HG03520 (cell line): ENCODE measurements around the gene ZNF227.
"Not testable (repeated sequence)": the region's sequence is repeated elsewhere in the genome, so short reads cannot be mapped to it uniquely, and the experiment has no call there.

Experiments used
- ATAC-seq: cut with Tn5 transposase; IDR thresholded peaks from one replicate; pipeline ENCODE4 v1.9.1; 2021; ENCODE audit warnings: mild to moderate bottlenecking, moderate library complexity; ENCODE audit not compliant: unreplicated experiment

Gene ZNF227

GRCh38 chr19:44236384-44236783 lies 24.1 kb downstream of the ZNF227 start:
- no peak for ATAC-seq

GRCh38 chr19:44252332-44252731 lies 40.0 kb downstream of the ZNF227 start:
- not testable (repeated sequence) for ATAC-seq

- ATAC-seq, result not testable (repeated sequence)
Observed at GRCh38 chr19:44253392-44253791, 41.1 kb downstream of the ZNF227 start.

DNA sequence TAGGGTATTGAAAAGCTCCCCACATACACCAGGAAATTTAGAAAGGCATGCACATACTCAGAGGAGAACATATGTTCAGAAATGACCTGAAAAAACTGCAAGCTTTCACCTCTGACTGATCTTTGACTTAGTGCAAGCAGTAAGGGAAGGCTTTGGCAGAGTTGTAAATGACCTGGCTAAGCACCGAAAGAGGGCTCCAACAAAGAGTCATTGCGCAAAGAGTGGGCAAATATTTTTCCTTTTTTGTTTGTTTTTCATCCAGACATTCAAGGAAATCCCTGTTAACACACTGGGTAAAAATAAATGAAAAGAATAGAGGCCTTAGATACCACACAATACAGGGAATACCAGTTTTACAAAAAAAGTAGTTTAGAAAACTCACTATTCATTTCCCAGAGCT lies 42.2 kb downstream of the ZNF227 start:
- no peak for ATAC-seq

- no peak for ATAC-seq
Observed at GRCh38 chr19:44255705-44256411, 43.5 kb downstream of the ZNF227 start.

DNA sequence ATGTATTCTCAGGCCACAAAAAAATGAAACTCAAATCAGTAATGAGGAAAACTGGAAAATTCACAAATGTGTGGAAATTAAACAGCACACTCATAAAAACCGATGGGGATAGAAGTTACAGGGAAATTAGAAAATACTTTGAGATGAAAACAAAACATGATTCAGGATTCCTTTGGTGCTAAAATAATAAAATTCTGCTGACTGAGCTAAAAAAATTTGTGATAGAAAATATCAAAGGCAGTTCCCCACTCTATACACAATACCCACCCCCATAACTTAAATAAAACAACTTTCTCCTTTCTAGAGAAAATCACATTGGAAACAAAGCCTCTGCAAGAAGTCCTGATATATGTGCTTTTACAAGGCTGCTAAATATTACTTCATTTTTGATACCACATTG lies 45.8 kb downstream of the ZNF227 start:
- ATAC-seq, result no peak

GRCh38 chr19:44258835-44259413 lies 46.6 kb downstream of the ZNF227 start:
- ATAC-seq, result no peak

GRCh38 chr19:44260343-44260681 lies 48.0 kb downstream of the ZNF227 start:
- ATAC-seq, result no peak

DNA sequence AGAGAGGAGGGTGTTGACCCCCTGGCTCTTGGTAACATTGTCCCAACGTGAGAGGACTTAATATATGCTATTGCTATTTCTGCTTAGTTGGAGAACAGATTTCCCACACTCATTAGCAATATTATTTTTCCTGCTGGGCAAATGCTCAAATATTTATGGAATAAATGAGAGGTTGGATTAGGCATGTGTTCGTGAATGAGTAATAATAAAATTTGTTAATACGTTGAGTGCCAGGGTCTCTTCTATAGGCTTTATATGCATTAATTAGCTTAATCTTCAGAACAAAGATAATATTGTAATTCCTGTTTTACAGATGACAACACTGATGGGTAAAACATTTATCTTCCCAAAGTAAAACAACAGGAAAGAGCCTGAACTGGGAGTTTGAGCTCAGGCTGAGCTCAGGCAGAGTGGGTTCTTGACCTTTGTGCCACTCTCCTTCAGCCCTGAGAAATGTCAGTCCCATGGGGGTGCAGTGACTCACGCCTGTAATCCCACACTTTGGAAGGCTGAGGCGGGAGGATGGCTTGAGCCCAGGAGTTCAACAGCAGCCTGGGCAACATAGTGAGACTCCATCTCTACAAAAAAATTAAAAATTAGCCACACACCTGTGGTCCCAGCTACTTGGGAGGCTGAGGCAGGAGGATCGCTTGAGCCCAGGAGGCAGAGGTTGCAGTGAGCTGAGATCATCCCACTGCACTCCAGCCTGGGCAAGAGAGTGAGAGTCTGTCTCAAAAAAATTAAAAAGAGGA lies 48.5 kb downstream of the ZNF227 start:
- ATAC-seq, result no peak

GRCh38 chr19:44277331-44277730 lies 65.0 kb downstream of the ZNF227 start:
- ATAC-seq, result no peak

- ATAC-seq, result no peak
Observed at GRCh38 chr19:44278181-44278690, 65.9 kb downstream of the ZNF227 start.

DNA sequence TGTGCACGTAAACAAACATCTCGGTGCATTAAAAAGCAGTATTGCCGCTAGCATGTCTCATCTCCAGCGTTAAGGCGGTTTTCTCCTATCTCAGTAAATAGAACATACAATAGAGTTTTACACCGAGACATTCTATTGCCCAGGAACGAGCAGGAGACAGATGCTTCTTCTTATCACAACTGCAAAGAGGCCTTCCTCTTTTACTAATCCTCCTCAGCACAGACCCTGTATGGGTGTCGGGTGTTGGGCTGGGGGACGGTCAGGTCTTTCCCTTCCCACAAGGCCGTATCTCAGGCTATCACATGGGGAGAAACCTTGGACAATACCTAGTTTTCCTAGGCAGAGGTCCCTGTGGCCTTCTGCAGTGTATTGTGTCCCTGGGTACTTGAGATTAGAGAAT lies 68.6 kb downstream of the ZNF227 start:
- no peak for ATAC-seq

DNA sequence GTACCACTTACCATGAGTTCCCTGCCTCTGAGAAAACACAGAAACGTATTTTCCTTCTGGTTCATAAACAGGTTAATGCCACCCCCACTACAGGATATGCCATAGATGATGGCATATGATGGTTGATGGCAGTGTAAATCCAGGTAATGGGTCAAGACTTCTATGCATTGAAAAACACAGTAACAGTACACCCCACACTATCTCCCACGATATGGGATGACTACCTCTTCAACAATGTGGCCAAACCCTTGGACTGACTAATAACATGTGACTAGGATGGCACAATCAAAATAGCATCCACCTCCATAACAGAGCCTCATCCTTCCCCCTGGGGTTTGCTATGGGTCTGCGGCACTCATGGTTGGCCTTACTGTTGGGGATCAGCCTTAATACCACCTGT lies 70.5 kb downstream of the ZNF227 start:
- no peak for ATAC-seq

GRCh38 chr19:44284968-44285367 lies 72.6 kb downstream of the ZNF227 start:
- ATAC-seq, result no peak
